HG02798 (cell line): Measurements from ENCODE around the gene IL13.
A peak's percentile ranks its signal among the peaks of the same experiment; 100 is the strongest.

Experiments used
- ATAC-seq: cut with Tn5 transposase; IDR thresholded peaks from one replicate; pipeline ENCODE4 v1.9.1; 2021; ENCODE audit warnings: mild to moderate bottlenecking; ENCODE audit not compliant: unreplicated experiment, poor library complexity

IL13 gene

DNA sequence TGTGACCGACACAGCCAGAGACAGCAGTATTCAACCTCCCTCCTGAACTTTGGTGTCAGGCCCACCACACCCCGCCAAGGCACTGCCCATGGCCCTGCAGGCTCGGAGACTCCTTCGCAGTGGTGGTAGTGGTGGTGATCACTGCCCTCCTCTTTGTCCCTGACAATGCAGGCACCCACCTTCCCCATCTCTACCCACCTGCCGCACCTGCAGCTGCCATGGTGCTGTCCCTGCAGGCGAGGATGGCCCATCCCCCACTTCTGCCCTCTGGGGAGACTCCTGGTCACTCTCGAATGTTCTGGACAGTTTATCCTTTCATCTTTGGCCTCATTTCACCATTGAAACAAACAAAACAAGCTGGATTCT is 11.5 kb downstream of the IL13 start:
- ATAC-seq = no peak

DNA sequence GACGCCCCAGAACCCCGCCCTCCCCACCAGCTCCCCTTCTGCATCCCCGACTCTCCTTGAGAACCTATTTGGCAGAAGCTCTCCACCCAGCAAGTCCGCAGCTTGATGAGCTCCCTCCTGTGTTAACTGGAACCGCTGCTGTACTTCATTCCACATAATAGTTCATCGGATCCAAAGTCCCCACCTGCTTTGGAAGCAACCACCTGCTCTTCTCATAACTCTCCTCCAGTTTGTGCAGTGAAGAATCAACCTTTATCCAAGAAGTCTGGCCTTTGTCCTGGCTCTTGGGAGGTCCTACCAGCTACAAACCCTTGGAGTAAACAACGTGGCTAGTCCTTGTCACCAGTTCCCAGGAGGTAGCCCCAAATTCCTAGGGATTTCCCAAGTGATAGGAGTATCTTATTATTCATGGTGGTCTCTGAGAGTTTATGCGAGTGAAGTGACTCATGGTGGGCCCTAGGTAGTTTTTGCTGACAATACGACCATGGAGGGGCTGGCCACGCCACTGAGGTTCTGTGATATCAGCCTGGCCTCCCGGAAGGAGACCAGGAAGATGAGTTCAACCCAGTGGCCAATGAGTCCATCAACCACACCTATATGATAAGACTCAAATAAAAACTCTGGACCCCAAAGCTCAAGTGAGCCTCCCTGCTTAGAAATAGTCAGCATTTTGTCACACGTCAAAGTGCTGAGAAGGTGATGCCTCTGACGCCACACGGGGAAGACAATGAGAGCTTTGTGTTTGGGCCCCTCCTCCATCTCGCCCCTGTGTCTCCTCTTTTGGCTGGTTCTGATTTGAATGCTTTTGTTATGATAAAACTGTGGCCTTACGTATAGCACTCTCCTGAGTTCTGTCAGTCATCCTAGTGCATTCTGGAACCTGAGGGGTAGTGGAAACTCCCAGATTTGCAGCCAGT is 12.3 kb downstream of the IL13 start:
- no peak for ATAC-seq

DNA sequence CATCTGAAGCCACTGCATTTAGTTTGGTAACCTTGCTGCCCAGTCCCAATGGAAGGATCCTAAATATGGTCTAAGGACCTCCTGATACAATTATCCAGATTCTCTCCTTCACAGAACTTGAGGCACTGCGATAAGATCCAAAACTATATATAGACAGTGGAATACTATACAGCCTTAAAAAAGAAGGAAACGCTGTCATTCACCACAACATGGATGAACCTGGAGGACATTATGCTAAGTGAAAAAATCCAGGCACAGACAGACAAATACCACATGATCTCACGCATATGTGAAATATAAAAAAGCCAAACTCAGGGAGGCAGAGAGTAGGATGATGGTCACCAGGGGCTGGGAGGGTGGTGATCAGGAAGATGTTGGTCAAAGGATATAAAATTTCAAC is 13.0 kb downstream of the IL13 start:
- ATAC-seq = no peak

DNA sequence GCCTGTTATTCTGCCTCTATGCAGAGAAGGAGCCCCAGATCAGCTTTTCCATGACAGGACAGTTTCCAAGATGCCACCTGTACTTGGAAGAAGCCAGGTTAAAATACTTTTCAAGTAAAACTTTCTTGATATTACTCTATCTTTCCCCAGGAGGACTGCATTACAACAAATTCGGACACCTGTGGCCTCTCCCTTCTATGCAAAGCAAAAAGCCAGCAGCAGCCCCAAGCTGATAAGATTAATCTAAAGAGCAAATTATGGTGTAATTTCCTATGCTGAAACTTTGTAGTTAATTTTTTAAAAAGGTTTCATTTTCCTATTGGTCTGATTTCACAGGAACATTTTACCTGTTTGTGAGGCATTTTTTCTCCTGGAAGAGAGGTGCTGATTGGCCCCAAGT is 15.5 kb downstream of the IL13 start:
- no peak for ATAC-seq

DNA sequence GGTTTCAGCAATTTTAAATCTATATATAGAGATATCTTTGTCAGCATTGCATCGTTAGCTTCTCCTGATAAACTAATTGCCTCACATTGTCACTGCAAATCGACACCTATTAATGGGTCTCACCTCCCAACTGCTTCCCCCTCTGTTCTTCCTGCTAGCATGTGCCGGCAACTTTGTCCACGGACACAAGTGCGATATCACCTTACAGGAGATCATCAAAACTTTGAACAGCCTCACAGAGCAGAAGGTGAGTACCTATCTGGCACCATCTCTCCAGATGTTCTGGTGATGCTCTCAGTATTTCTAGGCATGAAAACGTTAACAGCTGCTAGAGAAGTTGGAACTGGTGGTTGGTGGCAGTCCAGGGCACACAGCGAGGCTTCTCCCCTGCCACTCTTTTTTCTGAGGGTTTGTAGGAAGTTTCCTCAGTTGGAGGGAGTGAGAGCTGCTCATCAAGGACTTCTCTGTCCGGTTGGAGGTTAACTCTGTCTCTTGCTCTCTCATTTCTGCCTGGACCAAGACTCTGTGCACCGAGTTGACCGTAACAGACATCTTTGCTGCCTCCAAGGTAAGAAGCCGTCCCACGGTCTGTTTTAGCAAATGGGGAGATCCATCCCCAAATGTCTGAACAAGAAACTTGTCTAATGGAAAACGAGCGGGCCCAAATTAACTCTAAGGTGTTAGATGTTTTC is 16.1 kb downstream of the IL13 start, which contains the start of gene IL4:
Gene IL4, plus strand, starts transcription at position 51 of the 692 bp plus-strand sequence. Its CDS starts 62 bp downstream, at position 113.
- peak; percentile 12 for ATAC-seq

DNA sequence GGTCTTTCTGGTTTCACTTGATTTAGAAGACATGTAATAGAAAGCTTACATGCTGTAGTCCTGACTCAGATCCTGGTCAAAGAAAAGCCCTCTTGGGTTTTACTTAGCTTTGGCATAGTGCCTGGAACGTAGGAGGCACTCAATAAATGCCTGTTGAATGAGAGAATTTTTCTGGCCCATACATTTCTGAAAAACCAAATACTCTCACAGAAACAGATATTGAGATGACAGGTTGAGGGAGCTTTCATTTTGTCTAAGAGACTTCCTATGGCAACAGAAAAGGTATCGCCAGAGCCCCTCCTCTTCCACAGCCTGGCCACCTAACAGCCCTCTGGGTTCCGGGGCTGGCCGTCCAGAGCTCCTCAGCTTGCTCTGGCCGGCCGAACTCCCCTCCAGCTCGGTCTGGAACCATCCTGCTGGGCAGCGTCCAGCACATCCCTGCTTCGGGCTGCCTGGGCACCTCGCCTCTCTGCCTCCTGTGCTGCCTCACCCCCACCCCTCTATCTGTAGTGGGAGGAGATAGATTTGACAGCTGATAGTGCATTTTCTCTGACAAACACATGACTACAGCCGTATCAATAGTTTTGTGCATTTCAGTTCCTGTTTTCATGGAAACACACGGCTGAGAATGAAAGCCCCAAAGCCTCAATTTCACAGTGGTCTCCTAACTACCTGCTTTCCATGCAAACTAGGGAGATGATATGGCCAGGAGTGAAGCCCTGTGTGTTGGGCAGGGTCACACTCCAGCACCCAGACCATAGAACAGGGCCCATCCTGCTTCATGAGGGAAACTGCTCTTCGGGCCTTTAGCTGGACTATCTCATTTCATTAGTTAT is 16.9 kb downstream of the IL13 start:
- ATAC-seq = peak; percentile 81

DNA sequence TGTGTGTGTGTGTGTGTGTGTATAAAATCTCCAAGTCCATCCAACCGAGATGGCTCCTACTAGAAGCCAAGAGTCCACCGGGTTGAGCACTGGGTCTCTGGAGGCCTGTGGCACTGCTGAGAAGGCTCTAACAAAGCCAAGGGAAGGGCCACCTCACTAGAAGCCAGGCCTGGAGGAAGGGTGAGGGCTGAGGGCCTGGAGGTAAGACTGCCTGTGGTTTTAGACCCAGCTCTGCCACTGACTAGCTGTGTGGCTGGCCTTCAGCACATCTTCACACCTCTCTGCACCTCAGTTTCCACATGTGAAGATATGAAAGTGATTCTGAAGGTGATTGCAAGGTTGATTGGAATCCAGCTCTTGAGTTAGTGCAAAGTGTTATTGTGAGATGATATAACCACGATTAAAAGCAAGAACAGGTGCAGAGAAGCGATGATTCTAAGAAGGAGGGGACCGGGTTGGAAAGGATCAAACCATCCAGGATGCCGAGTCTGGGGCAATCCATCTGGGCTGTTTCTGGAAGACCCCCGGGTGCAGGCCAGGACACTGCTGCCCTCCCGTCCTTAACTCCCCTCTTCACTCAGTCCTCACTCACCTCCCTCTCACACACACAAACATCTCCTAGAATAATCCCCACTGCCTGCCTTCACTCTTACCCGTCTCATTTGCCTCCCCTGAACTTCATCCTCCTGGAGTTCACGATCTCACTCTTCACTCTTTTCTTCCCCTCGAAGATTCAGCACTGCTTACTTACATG is 18.1 kb downstream of the IL13 start:
- ATAC-seq = no peak

DNA sequence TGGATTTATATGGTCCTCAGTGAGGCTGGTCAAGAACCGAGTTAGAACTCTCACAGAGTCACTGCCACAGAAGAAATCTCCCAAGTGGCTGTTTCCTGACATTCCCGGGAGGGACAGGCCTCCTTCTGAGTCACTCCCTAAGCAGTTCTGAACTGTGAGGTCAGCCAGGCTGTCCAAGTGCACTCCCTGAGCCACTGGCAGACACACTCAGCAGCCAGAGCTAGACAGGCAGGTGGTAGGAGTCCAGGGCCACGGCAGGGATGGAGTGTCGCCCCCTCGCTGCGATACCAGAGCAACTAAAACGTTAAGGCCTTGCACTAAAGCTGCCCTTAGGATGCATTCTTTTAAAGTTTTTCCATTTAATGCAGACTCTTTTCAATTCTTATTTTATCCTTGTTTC is 19.2 kb downstream of the IL13 start:
- ATAC-seq = no peak

DNA sequence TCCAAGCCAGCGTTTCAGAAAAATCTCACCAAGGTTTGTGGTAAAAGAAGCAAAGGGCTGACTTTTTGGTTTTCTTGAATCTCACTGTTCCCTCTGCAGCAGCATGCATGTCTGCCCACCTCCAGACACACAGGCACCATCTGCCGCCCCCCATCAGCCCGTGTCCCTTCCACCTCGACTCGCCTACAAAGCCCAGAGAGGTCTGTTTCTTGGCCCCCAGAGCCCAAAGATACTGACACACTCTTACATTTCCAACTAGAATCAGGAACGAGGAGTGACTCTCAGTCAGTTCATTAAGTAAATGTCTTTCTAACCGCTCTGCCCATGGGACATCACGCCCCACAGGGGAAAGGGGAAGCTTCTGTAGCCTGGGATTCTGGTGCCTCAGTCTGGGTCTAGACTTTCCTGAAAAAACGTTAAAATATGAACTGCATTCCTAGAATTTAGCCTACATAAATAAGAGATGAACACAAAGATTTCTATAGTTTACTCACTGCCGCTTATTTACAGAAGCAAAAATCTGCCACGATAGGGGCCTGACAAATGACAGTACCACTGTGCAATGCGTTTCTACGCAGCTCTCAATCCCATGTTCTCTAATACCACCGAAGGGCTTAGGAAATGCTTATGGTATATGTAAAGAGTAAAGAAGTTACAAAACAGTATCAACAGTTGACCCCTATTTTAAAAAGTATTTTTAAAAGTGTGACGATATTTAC is 19.9 kb downstream of the IL13 start:
- ATAC-seq = no peak

DNA sequence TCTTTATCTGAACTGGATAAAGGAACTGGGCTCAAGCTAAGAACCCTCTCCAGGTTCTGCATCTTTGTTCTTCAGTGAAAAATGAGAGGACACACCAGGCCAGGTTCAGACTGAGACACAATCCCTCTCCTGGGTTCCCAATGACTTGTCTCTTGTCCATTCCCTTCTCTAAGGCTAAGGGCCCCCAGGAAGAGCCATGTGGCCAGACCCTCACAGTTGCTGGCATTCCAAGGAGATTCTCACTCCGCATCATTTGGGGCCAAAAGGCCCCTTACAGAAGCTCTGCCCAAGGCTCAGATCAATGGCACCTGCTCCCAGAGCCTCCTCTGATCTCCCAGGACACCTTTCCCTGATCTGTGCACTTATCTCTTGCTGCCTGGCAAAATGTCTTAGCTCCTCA is 20.8 kb downstream of the IL13 start:
- ATAC-seq = no peak

DNA sequence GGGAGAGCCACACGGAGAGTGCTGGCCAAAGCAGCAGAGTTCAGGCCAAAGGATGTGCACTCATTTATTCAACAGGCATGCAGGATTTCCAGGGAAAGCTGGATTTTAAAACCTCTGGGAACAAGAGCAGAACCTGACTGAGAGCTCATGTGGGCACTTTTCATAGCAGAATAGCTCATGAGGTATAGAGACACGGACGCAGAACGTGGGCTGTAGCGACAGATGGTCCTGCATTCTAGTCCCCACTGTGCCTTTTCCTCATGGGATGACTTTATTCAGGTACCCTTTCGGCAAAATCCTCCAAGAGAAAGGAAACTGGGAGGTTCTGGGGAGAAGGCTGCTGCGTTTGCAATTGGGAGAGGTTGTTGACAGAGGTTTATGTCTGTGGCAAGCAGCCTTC is 21.2 kb downstream of the IL13 start:
- no peak for ATAC-seq

DNA sequence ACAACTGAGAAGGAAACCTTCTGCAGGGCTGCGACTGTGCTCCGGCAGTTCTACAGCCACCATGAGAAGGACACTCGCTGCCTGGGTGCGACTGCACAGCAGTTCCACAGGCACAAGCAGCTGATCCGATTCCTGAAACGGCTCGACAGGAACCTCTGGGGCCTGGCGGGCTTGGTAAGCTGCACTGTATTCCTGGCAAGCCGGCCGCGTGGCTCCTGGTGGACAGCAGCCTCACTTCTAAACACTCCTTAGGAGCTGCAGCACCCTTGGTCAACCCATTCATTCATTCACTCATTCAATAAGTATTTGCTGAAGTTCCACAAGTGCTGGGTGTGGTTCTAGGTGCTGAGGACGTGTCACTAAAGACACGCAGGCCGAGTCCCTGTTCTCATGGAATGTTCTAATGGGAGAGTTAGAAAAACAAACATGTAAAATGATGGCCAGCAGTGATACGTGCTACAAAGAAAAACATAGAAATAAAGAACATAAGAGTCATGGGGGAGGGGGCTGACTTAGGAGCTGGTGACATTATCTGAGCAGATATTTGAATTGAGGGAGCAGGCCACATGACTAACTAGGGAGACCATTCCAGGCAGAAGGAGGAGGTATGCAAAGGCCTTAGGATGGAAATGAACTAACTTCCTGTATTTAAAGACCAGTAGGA is 21.9 kb downstream of the IL13 start:
- no peak for ATAC-seq

DNA sequence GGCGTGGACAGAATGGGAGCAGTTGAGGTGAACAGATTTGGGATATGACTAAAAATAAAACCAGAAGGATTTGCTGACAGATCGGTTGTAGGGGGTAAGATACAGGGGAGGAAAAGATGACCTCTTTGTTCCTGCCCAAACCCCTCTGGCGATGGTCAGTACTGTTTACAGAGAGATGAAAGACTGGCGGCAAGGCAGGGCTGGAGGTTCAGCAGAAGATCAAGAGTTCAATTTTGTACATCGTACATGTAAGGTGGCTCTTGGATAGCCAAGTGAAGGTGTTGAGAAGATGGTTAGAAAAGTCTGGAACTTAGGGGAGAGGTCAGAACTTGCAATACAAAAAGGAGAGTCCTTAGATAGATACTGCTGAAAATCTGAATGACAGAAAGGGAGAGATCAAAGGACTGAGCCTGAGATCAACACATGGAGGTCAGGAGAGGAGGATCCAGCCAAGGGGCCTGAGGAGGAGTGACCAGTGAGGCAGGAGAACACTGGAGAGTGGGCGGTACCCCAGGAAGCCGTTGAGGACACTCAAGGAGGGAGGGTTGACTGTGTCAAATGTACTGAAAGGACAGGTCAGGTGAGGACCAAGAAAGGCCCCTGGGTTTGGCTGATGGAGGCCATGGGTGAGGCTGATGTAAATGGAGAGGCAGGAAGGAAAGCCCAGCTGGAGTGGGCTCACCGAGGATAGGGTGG is 23.0 kb downstream of the IL13 start:
- ATAC-seq = no peak

DNA sequence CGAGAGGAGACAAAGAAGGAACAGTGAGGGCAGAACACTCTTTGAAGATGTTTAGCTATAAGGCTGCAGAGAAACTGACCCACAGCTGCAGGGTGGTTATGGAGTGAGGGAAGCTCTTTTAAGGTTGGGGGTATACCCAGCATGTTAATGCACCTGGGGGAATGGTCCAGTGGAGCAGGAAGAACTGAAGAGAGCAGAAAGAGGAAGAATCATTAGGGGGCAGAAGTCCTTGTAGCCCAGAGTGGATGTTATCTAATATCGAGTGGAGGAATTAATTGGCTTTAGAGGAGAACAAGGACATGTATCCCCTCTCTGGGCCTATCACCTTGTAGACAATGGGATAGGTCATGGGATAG is 23.5 kb downstream of the IL13 start:
- ATAC-seq = no peak

DNA sequence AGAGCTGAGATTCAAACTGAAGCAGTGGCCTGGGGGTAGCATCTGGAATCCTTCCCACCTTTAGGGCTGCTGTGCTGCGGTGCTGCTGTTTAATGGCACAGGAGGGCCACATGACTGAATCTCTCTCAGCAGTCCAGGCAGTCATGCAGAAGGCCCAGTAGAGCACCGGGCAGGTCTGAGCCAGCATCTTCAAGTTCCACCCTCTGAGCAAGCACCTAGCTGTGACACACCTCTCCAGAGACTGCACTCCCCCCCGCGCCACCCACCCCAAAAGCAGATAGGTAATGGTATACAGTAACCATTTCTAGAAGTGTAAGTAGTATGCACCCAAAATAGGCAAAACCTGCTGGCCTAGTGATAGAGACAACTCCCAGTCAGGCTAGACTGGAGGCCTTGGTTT is 24.0 kb downstream of the IL13 start:
- no peak for ATAC-seq

DNA sequence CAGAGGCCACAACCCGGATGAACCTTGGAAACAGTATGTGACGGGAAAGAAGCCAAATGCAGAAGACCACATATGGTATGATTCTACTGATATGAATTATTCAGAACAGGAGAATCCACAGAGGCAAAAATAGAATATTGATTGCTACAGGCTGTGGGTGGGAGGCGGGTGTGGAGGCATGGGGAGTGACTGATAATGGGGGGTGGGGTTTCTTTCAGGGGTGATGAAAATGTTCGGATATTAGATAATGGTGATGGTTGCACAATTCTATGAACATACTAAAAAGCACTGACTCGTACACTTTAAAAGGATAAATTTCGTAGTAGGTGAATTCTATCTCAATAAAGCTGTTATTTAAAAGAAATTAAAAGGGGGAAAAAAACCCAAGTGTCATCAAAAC is 26.5 kb downstream of the IL13 start:
- ATAC-seq = no peak

DNA sequence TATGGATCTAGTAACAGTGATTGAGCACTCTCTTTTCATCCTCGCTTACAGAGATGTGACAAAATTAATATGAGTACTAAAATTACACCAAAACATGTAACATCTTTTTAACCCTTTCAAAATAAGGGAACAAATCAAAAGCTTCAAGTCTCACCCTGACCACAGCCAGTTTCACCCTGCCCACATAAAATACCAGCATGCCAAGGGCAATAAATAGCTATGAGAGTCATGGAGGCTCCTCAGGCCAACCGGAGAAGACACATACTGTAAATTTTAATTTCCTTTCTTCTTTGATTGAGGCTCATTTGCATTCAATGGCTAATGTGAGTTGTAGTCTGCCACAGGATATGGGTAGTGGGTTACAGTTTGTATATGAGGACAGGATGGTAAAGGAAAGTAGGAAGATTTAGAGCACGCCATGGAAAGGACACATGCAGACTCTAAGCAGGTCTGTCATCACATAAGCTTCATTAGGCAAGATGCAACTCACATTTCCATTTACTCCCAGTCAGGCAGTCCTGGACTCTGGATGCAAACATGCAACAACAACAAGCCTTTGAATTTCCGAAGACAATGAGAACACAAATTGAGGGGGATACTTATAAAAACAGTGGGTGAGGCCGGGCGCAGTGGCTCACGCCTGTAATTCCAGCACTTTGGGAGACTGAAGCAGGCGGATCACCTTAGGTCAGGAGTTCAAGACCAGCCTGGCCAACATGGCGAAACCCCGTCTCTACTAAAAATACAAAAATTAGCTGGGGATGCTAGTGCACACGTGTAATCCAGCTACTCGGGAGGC is 27.1 kb downstream of the IL13 start:
- no peak for ATAC-seq

DNA sequence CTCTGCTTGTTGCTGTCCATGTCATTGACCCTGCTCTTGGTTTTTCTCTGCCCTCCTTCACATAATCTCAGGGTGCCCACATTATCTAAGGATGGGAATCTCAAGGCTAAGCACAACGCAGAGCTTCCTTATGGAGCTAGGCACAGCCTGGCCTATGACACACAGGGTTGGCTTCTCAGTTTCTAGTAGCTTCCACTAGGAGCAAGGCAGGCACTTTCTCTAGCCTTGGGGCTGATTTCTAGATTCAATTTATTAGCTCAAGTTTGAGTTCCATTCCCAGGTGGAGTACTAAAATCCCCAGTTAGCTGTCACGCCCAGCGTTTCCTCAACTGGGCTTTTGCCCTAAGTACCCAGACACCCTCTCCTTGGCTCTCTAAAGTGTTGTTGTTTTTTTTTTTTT is 28.2 kb downstream of the IL13 start:
- ATAC-seq = no peak
